ENCODE data around the gene MEGF6.

Gene MEGF6

GRCh38 chr1:3519301-3519885 is 91.9 kb downstream of the MEGF6 start:
- TF ChIP-seq CTCF (IDR thresholded peaks at IDR 0.05): no peak
- H3K27ac ChIP-seq: no peak overlapping the region
- no peak overlapping the region for H3K4me3 ChIP-seq
- DNase-seq (ENCODE audit: low spot score): no peak

- DNase-seq (ENCODE audit: low spot score): no peak
- TF ChIP-seq CTCF (IDR thresholded peaks at IDR 0.05): no peak
- Histone ChIP-seq H3K4me3 (no peak overlapping the region), H3K27ac (no peak overlapping the region)
These were observed 92.6 kb downstream of the MEGF6 start for GRCh38 chr1:3518756-3519155.

GRCh38 chr1:3518256-3518655 is 93.1 kb downstream of the MEGF6 start:
- TF ChIP-seq CTCF (IDR thresholded peaks at IDR 0.05): peak; percentile 60
- Histone ChIP-seq H3K4me3 (no peak overlapping the region), H3K27ac (no peak overlapping the region)
- DNase-seq (ENCODE audit: low spot score): no peak

- H3K27ac ChIP-seq: no peak overlapping the region
- no peak for DNase-seq (ENCODE audit: low spot score)
- no peak overlapping the region for H3K4me3 ChIP-seq
- TF ChIP-seq CTCF (IDR thresholded peaks at IDR 0.05): no peak
These were observed 94.2 kb downstream of the MEGF6 start for GRCh38 chr1:3516911-3517675.

- Histone ChIP-seq H3K27ac (no peak overlapping the region), H3K4me3 (no peak overlapping the region)
- no peak for DNase-seq (ENCODE audit: low spot score)
- no peak for TF ChIP-seq CTCF (IDR thresholded peaks at IDR 0.05)
These were observed 94.8 kb downstream of the MEGF6 start for GRCh38 chr1:3516481-3516869.

- Histone ChIP-seq H3K27ac (no peak overlapping the region), H3K4me3 (no peak overlapping the region)
- no peak for TF ChIP-seq CTCF (IDR thresholded peaks at IDR 0.05)
- DNase-seq (ENCODE audit: low spot score): no peak
These were observed 95.4 kb downstream of the MEGF6 start for GRCh38 chr1:3515774-3516480.

Measured in coronary artery (tissue), 2 donors.